ENCODE results near the gene CDH13. TPM values are rescaled to one million over a fixed set of nuclear protein-coding genes. Genes with fewer than 3 reads are reported as not detected.

Gene CDH13
- total and polyA plus RNA-seq, 2 of the 8 experiments (the other 6 are each of a cell fraction or from before 2014, with no cell fraction given), result 2.3 to 2.4 TPM

DNA sequence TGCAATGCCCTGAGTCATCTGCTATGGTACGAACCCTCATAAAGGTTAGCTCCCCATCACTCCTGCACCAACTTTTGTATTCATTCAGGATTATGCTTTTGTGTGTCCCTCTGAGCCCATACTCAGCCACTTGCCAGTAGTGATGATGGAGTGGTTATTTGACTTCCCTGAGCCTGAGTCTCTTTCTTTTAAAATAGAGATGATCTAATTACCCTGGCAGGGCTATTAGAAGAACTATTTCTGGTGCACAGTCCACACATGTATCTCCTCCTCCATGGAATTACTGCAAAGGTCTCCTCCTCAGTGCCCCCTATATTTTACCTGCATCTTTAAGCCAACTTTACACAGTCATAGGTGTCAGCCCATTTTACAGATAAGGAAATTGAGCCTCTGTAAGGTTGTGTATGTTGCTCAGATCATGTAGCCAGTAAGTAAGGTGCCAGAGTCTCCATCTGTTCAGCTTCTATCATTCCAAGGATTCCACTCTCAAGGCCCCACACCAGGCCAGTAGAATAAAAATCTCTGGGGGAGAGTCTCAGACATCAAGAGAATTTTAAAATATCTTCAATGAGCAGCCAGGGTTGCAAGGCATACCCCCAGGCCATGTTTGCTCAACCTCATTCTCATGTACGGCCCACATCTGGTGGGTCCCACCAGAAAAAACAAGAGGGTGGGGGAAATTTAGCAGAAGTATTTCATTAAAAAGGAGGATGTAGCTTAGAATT is 847.3 kb downstream of the CDH13 start:
- H3K4me2 ChIP-seq (ENCODE audit: insufficient read depth in 1 of 2, low read depth in 2 of 2, low read length in 2 of 2), result no peak overlapping the region
- H3K9me3 ChIP-seq (ENCODE audit: insufficient read depth in 2 of 2, low read depth in 1 of 2, low read length in 1 of 2), result no peaks in the 10 kb centered on the region
- no peak overlapping the region for H2AK5ac ChIP-seq (ENCODE audit: low read depth, low read length)
- no peak overlapping the region for H3K56ac ChIP-seq (replicated peaks; ENCODE audit: insufficient read length, low read depth, low read length)
- CTCF ChIA-PET (ENCODE audit: partially characterized antibody), result interaction anchor here (1.7 kb wide), 1 partner anchor 28 kb away, joined by 5 read pairs; no protein-coding TSS in a partner anchor
- H3K18ac ChIP-seq (ENCODE audit: extremely low read depth, low read length), result no peak overlapping the region
- no peak overlapping the region for H4K91ac ChIP-seq (replicated peaks; ENCODE audit: insufficient read length, low read length)
- no peaks in the 10 kb centered on the region for H3K79me2 ChIP-seq (ENCODE audit: control insufficient read depth in 1 of 2, insufficient read depth in 2 of 2, low read length in 2 of 2)
- H3K23ac ChIP-seq (ENCODE audit: insufficient read length), result no peak overlapping the region
- no peak overlapping the region for H3K4me3 ChIP-seq (ENCODE audit: extremely low read depth in 1 of 4, insufficient read depth in 2 of 4, low read depth in 3 of 4, low read length in 4 of 4)
- H4K5ac ChIP-seq (ENCODE audit: insufficient read length, low read depth, low read length), result no peak overlapping the region
- H3K14ac ChIP-seq (ENCODE audit: insufficient read length), result no peak overlapping the region
- no peak overlapping the region for H3K4ac ChIP-seq (replicated peaks; ENCODE audit: insufficient read length, low read depth, low read length)
- no peak overlapping the region for H2AFZ ChIP-seq (ENCODE audit: low read length)
- H3K9ac ChIP-seq (replicated peaks in 1 of 4; ENCODE audit: extremely low read depth in 1 of 4, low read depth in 3 of 4, low read length in 3 of 4), result no peak overlapping the region
- no peak for DNase-seq (ENCODE audit: low read depth in 1 of 2, low spot score in 2 of 2)
- no peak overlapping the region for H2BK5ac ChIP-seq (ENCODE audit: low read depth, low read length)
- H2BK20ac ChIP-seq (ENCODE audit: low read length), result no peak overlapping the region
- H3K27me3 ChIP-seq (replicated peaks in 1 of 4; ENCODE audit: control insufficient read depth in 3 of 4, extremely low read depth in 1 of 4, insufficient read depth in 3 of 4, low read length in 3 of 4), result no peaks in the 10 kb centered on the region
- TF ChIP-seq TCF12 (IDR thresholded peaks at IDR 0.05; ENCODE audit: low read depth, low read length) (no peak), EGR1 (IDR thresholded peaks at IDR 0.05; ENCODE audit: borderline replicate concordance, low read depth, low read length) (no peak), TBP (IDR thresholded peaks at IDR 0.05; ENCODE audit: low read depth, low read length) (no peak), GABPA (IDR thresholded peaks at IDR 0.05; ENCODE audit: borderline replicate concordance, insufficient read depth, low read length) (no peak), CREB1 (IDR thresholded peaks at IDR 0.05) (no peak), BRCA1 (IDR thresholded peaks at IDR 0.05; ENCODE audit: low read depth, low read length) (no peak), NANOG (IDR thresholded peaks at IDR 0.05; ENCODE audit: insufficient read depth, low read depth, low read length, poor library complexity, severe bottlenecking) (no peak)
- H4K20me1 ChIP-seq (replicated peaks in 1 of 2; ENCODE audit: control insufficient read depth in 1 of 2, insufficient read depth in 2 of 2, low read length in 2 of 2), result no peaks in the 10 kb centered on the region
- H3K79me1 ChIP-seq (ENCODE audit: low read depth, low read length), result no peaks in the 10 kb centered on the region
- no peaks in the 10 kb centered on the region; the same call in 1 of the 2 replicates for H3K23me2 ChIP-seq (ENCODE audit: low read depth, low read length)
- no peak overlapping the region for H2BK12ac ChIP-seq (ENCODE audit: low read depth, low read length)
- no peak overlapping the region for H3K27ac ChIP-seq (ENCODE audit: low read depth, low read length)
- no peaks in the 10 kb centered on the region; a peak in 1 of 7 replicates for H3K4me1 ChIP-seq (replicated peaks in 1 of 4; ENCODE audit: control insufficient read depth in 3 of 4, insufficient read depth in 4 of 4, low read length in 3 of 4)
- no peak for FAIRE-seq
- no peak overlapping the region for H2BK120ac ChIP-seq (replicated peaks; ENCODE audit: low read depth, low read length)
- H2BK15ac ChIP-seq (ENCODE audit: low read length), result no peak overlapping the region
- 94% methylated on average over 2 of the region's 2 CpGs; no CpG with 5 or more reads in 1 of the 2 experiments for WGBS, 2 experiments (ENCODE audit: extremely low coverage in 1 of 2, insufficient coverage in 1 of 2, insufficient read length in 1 of 2, insufficient replicate concordance in 2 of 2, low coverage in 1 of 2, low lambda C conversion rate in 2 of 2, missing lambda C conversion rate in 1 of 2)
- no peaks in the 10 kb centered on the region for H3K36me3 ChIP-seq (ENCODE audit: control insufficient read depth in 2 of 4, insufficient read depth in 4 of 4, low read length in 3 of 4)
- POLR2A ChIA-PET (ENCODE audit: partially characterized antibody), result no interaction called here
- no peak overlapping the region for H4K8ac ChIP-seq (ENCODE audit: extremely low read depth, insufficient read depth, low read length)
